GM12878 (cell line): Measurements from ENCODE around the gene CDC42BPA. TPM values are rescaled to one million over a fixed set of nuclear protein-coding genes. Genes with fewer than 3 reads are reported as not detected.

Source experiments
- ATAC-seq: fragments of 200-7000 bp; cut with Tn5 transposase; 3 replicates; pipeline ENCODE4 v1.9.1; 2020; ENCODE audit warnings: mild to moderate bottlenecking, moderate library complexity
- BruUV-seq: library from RNA; stranded (reverse); fragments of 400-500 nt; replicated peaks from 2 replicates; lab custom pipeline; 2021; lab: Mats Ljungman, UMichigan
- CTCF ChIA-PET: fragments of 300-600 bp; sonication (Branson Sonifier 250); formaldehyde crosslinking; extraction: SDS; loops from one replicate; lab custom pipeline; 2021; ENCODE audit warnings: inconsistent platforms; lab: Yijun Ruan, JAX
- POLR2A ChIA-PET: fragments of 350-600 bp; formaldehyde crosslinking; extraction: SDS; loops from one replicate; lab custom pipeline; 2021; ENCODE audit warnings: inconsistent platforms; lab: Charles Lee
- RAD21 ChIA-PET: fragments of 300-600 bp; sonication (Branson Sonifier 250); formaldehyde crosslinking; loops from one replicate; lab custom pipeline; 2023; ENCODE audit warnings: antibody characterized with exemption; ENCODE audit not compliant: unreplicated experiment; lab: Charles Lee
- SMC1A ChIA-PET: fragments of 300-600 bp; sonication (Branson Sonifier 250); formaldehyde crosslinking; loops from one replicate; lab custom pipeline; 2023; ENCODE audit not compliant: unreplicated experiment, uncharacterized antibody; lab: Charles Lee
- DNase-seq: peaks from one replicate; pipeline ENCODE4 v3.0.0-alpha.2; 2011; ENCODE audit warnings: low read depth, low spot score
- FAIRE-seq: peaks from 3 replicates; lab custom pipeline; 2011; peaks lifted over from hg19 to GRCh38; lab: Jason Lieb, UNC
- H2AFZ ChIP-seq: 2 replicates; pipeline ENCODE4 v1.6.0; 2011; ENCODE audit warnings: low read depth, low read length, control low read depth; ENCODE audit not compliant: control insufficient read depth
- H3K27ac ChIP-seq: 2 replicates; pipeline ENCODE4 v1.5.1; 2011; ENCODE audit warnings: control low read depth; ENCODE audit not compliant: control insufficient read depth, insufficient read depth
- H3K27me3 ChIP-seq, 2 experiments: replicated peaks in 1 of 2; 2 replicates each; pipeline versions ENCODE4 v1.6.0 to v1.6.1; 2011; ENCODE audit warnings: low read length in 1 of 2; ENCODE audit not compliant: control insufficient read depth in 2 of 2, insufficient read depth in 2 of 2
- H3K36me3 ChIP-seq, 2 experiments: 2 replicates each; pipeline ENCODE4 v1.5.1; 2011; ENCODE audit warnings: low read length in 1 of 2; ENCODE audit not compliant: control insufficient read depth in 2 of 2, insufficient read depth in 2 of 2
- H3K4me1 ChIP-seq: 2 replicates; pipeline ENCODE4 v1.6.1; 2011; ENCODE audit warnings: mild to moderate bottlenecking, low read length, moderate library complexity, mixed read lengths; ENCODE audit not compliant: control insufficient read depth, insufficient read depth
- H3K4me2 ChIP-seq: 2 replicates; pipeline ENCODE4 v1.6.0; 2011; ENCODE audit warnings: control low read depth; ENCODE audit not compliant: control insufficient read depth, insufficient read depth
- H3K4me3 ChIP-seq: fragments of 200-600 bp; sonication (generic); 2 replicates; pipeline ENCODE4 v1.5.1; 2016
- H3K79me2 ChIP-seq: 2 replicates; pipeline ENCODE4 v1.6.0; 2011; ENCODE audit warnings: low read length; ENCODE audit not compliant: control insufficient read depth, insufficient read depth
- H3K9ac ChIP-seq: 2 replicates; pipeline ENCODE4 v1.8.0; 2011; ENCODE audit warnings: low read length, control low read depth, mixed read lengths; ENCODE audit not compliant: control insufficient read depth, insufficient read depth
- H3K9me3 ChIP-seq: replicated peaks from 3 replicates; pipeline ENCODE4 v1.5.1; 2011; ENCODE audit warnings: mild to moderate bottlenecking, low read length; ENCODE audit not compliant: control insufficient read depth, insufficient read depth
- H4K20me1 ChIP-seq: 2 replicates; pipeline ENCODE4 v1.6.0; 2011; ENCODE audit not compliant: control insufficient read depth, insufficient read depth
- BCL11A ChIP-seq: IDR thresholded peaks from 2 replicates; pipeline ENCODE4 v1.6.1; 2011; ENCODE audit warnings: low read depth, low read length
- EP300 ChIP-seq, 2 experiments: fragments of 150-350 bp in 1 of 2; IDR thresholded peaks; 2 replicates each; pipeline ENCODE4 v1.6.1; 2011 to 2012; ENCODE audit warnings: low read depth in 2 of 2, low read length in 2 of 2, borderline replicate concordance in 1 of 2, improper control_type of control experiment in 1 of 2, inconsistent platforms in 1 of 2; ENCODE audit not compliant: control insufficient read depth in 1 of 2
- FOXK2 ChIP-seq: fragments of 450-650 bp; IDR thresholded peaks from 2 replicates; pipeline ENCODE4 v1.6.1; 2017; ENCODE audit warnings: mild to moderate bottlenecking, moderate library complexity
- SP1 ChIP-seq: IDR thresholded peaks from one replicate; pipeline ENCODE4 v1.6.1; 2011; ENCODE audit warnings: low read depth, low read length
- SREBF2 ChIP-seq: IDR thresholded peaks from 2 replicates; pipeline ENCODE4 v1.6.1; 2012; ENCODE audit warnings: mild to moderate bottlenecking, low read length
- STAT3 ChIP-seq: IDR thresholded peaks from 2 replicates; pipeline ENCODE4 v1.6.1; 2011; ENCODE audit warnings: low read depth, low read length, improper control_type of control experiment
- in situ Hi-C: fragments of 300-500 bp; cut with MboI; formaldehyde crosslinking; loops from 9 replicates; pipeline ENCODE4 v1.14.3; 2018; ENCODE audit warnings: mixed read lengths
- intact Hi-C: fragments of 100-400 bp; cut with micrococcal nuclease; formaldehyde crosslinking; loops from one replicate; pipeline ENCODE4 v1.14.2; 2022; ENCODE audit not compliant: unreplicated experiment
- polyA plus RNA-seq, 11 experiments: library from polyadenylated mRNA; depleted of rRNA in 4 of 11; unstranded in 6 of 11; stranded (reverse) in 5 of 11; fragments of >200 nt; fragmentation: Nextera tagmentation in 4 of 11; fragmentation: Illumina TruSeq in 1 of 11; extraction: Ambion mirVana in 4 of 11; extraction: Trizol in 1 of 11; gene quantifications; 1 replicate in 1 of 11; 2 replicates in 10 of 11; pipeline versions ENCODE4 v1.2.1 to v1.2.3, GENCODE V29; 2011 to 2016; ENCODE audit warnings: inconsistent platforms in 2 of 11, missing spikeins in 2 of 11, low read depth in 1 of 11
- total RNA-seq, 4 experiments: library from RNA; depleted of rRNA in 3 of 4; stranded (reverse); fragments of >200 nt in 3 of 4; fragmentation: Illumina TruSeq in 1 of 4; extraction: Trizol in 1 of 4; gene quantifications; 2 replicates each; pipeline versions ENCODE4 v1.2.1 to v1.2.3, GENCODE V29; 2013 to 2021
- TF ChIP-seq, protein P1 (sequence below): fragments of 450-650 bp; conservative IDR thresholded peaks from 2 replicates; pipeline ENCODE4 v1.6.1; 2017; ENCODE audit warnings: mild to moderate bottlenecking, moderate library complexity
- TF ChIP-seq, protein P2 (sequence below): fragments of 450-650 bp; IDR thresholded peaks from 2 replicates; pipeline ENCODE4 v1.6.1; 2017; ENCODE audit warnings: low read depth, mild to moderate bottlenecking, moderate library complexity
- TF ChIP-seq, protein P3 (sequence below), 3 experiments: IDR thresholded peaks in 2 of 3; conservative IDR thresholded peaks in 1 of 3; 2 replicates each; pipeline ENCODE4 v1.5.1; 2011; ENCODE audit warnings: low read depth in 3 of 3, low read length in 3 of 3, mild to moderate bottlenecking in 3 of 3, control low read depth in 2 of 3, moderate library complexity in 2 of 3, inconsistent platforms in 1 of 3, mixed read lengths in 1 of 3; ENCODE audit not compliant: control insufficient read depth in 2 of 3, insufficient read depth in 1 of 3; ENCODE audit errors: extremely low read depth in 1 of 3
- TF ChIP-seq, protein P4 (sequence below): fragments of 450-650 bp; IDR thresholded peaks from 2 replicates; pipeline ENCODE4 v1.6.1; 2016; ENCODE audit warnings: mild to moderate bottlenecking
- TF ChIP-seq, protein P5 (sequence below): fragments of 450-650 bp; IDR thresholded peaks from 2 replicates; pipeline ENCODE4 v1.6.1; 2017; ENCODE audit warnings: mild to moderate bottlenecking

Gene CDC42BPA
- total and polyA plus RNA-seq, 10 of the 15 experiments (the other 5 are each of a cell fraction or from before 2014, with no cell fraction given): 0.02 to 0.52 (median 0.10) TPM

DNA sequence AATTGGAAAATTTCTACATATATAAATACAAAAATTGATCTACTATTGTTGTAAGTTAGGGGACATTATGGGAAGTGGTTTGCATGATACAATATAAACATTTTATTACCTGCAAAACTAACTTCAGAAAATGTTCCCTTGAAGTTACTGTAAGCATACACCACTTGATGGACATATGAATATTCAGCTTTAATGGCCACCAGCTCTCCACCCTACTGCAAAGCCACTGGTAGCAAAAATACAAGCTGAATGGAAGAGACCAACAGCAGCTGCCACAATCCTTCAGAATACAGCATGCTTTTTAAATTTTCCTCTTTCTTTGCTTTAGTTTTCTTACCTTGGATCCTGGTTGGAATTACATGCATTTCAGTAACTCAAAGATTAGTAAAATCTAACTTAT, 308.4 kb downstream of the CDC42BPA start:
- Histone ChIP-seq H4K20me1 (no peaks in the 10 kb centered on the region), H3K4me3 (no peak overlapping the region), H3K9ac (no peak overlapping the region), H3K4me1 (no peaks in the 10 kb centered on the region), H3K4me2 (no peak overlapping the region), H3K9me3 (no peaks in the 10 kb centered on the region; the same call in 2 of the 3 replicates), H3K27me3 (0 out of 4 replicates have a peak, but pooled peaks cover 0 to 4% of the 10 kb centered on the region in 2 experiments), H3K79me2 (no peaks in the 10 kb centered on the region), H2AFZ (no peak overlapping the region), H3K36me3 (no peaks in the 10 kb centered on the region), H3K27ac (no peak overlapping the region)
- BruUV-seq: no TSS peak
- POLR2A ChIA-PET: no interaction called here
- no peak for FAIRE-seq
- in situ Hi-C loops: no loop called here
- SMC1A ChIA-PET: interaction anchor here (0.9 to 2.2 kb wide), 6 partner anchors 10 to 146 kb away, joined by 3 to 7 read pairs (median 4); no protein-coding TSS in a partner anchor
- DNase-seq: no peak
- ATAC-seq: no peak
- CTCF ChIA-PET: interaction anchor here (1.4 kb wide), 1 partner anchor 8 kb away, joined by 7 read pairs; no protein-coding TSS in a partner anchor
- RAD21 ChIA-PET: no interaction called here
- intact Hi-C loops: no loop called here
- TF ChIP-seq, protein P1, sequence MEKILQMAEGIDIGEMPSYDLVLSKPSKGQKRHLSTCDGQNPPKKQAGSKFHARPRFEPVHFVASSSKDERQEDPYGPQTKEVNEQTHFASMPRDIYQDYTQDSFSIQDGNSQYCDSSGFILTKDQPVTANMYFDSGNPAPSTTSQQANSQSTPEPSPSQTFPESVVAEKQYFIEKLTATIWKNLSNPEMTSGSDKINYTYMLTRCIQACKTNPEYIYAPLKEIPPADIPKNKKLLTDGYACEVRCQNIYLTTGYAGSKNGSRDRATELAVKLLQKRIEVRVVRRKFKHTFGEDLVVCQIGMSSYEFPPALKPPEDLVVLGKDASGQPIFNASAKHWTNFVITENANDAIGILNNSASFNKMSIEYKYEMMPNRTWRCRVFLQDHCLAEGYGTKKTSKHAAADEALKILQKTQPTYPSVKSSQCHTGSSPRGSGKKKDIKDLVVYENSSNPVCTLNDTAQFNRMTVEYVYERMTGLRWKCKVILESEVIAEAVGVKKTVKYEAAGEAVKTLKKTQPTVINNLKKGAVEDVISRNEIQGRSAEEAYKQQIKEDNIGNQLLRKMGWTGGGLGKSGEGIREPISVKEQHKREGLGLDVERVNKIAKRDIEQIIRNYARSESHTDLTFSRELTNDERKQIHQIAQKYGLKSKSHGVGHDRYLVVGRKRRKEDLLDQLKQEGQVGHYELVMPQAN: no peak
- TF ChIP-seq SP1 (no peak), FOXK2 (no peak), SREBF2 (no peak), BCL11A (no peak), EP300 (IDR thresholded peaks at IDR 0.05; ENCODE audit: borderline replicate concordance in 1 of 2, control insufficient read depth in 1 of 2, low read depth in 2 of 2, low read length in 2 of 2) (no peak), STAT3 (no peak)
- TF ChIP-seq, protein P2, sequence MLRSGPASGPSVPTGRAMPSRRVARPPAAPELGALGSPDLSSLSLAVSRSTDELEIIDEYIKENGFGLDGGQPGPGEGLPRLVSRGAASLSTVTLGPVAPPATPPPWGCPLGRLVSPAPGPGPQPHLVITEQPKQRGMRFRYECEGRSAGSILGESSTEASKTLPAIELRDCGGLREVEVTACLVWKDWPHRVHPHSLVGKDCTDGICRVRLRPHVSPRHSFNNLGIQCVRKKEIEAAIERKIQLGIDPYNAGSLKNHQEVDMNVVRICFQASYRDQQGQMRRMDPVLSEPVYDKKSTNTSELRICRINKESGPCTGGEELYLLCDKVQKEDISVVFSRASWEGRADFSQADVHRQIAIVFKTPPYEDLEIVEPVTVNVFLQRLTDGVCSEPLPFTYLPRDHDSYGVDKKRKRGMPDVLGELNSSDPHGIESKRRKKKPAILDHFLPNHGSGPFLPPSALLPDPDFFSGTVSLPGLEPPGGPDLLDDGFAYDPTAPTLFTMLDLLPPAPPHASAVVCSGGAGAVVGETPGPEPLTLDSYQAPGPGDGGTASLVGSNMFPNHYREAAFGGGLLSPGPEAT: no peak
- TF ChIP-seq, protein P3, sequence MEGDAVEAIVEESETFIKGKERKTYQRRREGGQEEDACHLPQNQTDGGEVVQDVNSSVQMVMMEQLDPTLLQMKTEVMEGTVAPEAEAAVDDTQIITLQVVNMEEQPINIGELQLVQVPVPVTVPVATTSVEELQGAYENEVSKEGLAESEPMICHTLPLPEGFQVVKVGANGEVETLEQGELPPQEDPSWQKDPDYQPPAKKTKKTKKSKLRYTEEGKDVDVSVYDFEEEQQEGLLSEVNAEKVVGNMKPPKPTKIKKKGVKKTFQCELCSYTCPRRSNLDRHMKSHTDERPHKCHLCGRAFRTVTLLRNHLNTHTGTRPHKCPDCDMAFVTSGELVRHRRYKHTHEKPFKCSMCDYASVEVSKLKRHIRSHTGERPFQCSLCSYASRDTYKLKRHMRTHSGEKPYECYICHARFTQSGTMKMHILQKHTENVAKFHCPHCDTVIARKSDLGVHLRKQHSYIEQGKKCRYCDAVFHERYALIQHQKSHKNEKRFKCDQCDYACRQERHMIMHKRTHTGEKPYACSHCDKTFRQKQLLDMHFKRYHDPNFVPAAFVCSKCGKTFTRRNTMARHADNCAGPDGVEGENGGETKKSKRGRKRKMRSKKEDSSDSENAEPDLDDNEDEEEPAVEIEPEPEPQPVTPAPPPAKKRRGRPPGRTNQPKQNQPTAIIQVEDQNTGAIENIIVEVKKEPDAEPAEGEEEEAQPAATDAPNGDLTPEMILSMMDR (IDR thresholded peaks at IDR 0.05 in 2 of 3, conservative IDR thresholded peaks at IDR 0.05 in 1 of 3; ENCODE audit: control insufficient read depth in 2 of 3, extremely low read depth in 1 of 3, insufficient read depth in 1 of 3, low read depth in 3 of 3, low read length in 3 of 3): no peak
- TF ChIP-seq, protein P4, sequence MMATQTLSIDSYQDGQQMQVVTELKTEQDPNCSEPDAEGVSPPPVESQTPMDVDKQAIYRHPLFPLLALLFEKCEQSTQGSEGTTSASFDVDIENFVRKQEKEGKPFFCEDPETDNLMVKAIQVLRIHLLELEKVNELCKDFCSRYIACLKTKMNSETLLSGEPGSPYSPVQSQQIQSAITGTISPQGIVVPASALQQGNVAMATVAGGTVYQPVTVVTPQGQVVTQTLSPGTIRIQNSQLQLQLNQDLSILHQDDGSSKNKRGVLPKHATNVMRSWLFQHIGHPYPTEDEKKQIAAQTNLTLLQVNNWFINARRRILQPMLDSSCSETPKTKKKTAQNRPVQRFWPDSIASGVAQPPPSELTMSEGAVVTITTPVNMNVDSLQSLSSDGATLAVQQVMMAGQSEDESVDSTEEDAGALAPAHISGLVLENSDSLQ: no peak
- TF ChIP-seq, protein P5, sequence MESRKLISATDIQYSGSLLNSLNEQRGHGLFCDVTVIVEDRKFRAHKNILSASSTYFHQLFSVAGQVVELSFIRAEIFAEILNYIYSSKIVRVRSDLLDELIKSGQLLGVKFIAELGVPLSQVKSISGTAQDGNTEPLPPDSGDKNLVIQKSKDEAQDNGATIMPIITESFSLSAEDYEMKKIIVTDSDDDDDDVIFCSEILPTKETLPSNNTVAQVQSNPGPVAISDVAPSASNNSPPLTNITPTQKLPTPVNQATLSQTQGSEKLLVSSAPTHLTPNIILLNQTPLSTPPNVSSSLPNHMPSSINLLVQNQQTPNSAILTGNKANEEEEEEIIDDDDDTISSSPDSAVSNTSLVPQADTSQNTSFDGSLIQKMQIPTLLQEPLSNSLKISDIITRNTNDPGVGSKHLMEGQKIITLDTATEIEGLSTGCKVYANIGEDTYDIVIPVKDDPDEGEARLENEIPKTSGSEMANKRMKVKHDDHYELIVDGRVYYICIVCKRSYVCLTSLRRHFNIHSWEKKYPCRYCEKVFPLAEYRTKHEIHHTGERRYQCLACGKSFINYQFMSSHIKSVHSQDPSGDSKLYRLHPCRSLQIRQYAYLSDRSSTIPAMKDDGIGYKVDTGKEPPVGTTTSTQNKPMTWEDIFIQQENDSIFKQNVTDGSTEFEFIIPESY: no peak
